ENCODE results near the gene PFN1.

PFN1 gene

DNA sequence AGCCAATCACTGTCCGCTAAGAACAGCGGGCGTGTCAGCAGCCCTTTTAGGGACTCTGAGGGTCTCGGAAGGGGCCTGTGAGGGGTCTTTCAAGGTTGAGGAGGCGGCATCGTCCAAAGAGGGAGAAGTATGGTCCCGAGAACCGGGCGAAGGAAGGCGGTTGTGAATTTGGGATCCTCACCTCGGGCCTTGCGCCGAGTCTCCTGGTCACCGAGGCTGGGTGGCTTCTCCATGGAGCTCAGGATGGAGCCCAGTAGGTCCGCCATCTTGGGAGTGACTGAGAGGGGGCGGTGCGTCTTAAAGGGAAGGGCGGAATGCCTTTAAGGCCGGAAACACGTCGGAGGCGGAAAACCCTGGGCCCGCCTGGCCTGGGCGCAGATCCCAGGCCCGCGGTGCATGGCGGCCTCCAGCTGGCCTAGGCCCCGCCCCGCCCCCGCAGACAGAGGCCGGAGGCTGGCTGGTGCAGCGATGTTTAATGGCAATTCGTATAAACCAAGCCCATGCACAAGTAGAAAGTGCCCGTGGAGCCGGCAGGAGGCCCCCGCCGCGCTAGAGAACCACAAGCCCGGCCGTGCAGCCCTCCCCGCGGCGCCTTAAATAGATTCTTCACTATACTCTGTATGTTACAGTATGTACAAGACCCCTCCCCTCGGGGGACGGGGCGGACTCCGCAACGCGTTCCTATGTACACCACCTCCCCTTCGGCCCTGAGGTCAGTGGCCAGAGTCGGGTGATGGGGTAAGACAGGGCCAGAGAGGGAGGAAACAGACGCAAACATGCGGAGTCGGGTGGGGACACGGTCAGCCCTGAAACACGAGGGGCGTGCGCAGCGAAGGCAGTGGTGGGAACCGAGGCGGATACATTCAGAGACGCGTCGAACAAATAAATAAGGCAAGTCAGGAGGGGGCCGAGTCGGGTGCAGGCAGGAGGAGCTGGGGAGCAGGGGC lies 19.5 kb upstream of the PFN1 start, which contains the start of gene SPAG7:
Gene SPAG7 (minus strand): TSS at position 279 of the 947 bp plus-strand sequence. CDS start 13 bp downstream, at position 266.
- peak; percentile 94 for DNase-seq

DNA sequence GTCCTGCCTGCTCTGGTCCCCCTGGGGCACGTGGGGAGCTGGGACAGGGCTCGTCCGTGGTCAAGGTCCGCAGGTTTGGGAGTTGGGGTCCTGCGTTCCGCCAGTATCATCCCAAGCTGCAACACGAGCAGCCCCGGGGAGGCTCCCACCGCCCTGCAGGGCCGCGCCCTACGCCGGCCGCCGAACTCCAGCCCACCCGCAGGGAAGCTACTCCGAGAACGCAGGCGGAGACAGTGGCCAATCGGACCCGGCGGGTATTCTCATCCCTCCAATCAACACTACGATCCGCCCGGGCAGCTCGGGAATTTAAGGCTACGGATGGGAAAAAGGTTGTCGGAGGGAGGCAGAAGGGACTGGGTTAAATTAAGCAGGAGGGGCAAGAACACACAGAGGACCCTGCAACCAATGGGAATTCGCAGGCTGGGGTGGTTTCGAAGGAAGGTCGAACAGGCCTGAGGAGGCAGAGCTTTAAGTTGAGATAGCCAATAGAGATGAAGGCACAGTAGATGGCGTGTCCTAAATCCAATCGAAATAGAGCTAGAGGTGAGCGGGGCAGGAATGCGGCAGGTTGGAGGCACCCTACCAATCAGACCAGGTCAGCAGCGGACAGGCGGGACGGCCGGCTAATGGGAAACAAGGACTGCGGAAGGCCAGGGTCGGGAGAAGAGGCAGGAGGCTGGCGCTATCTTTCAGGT lies 18.7 kb upstream of the PFN1 start:
- DNase-seq, result peak; percentile 92

- DNase-seq, result no peak
Measured at GRCh38 chr17:4965311-4965986, 17.1 kb upstream of the PFN1 start.

GRCh38 chr17:4960279-4960922 lies 12.1 kb upstream of the PFN1 start:
- no peak for DNase-seq

DNA sequence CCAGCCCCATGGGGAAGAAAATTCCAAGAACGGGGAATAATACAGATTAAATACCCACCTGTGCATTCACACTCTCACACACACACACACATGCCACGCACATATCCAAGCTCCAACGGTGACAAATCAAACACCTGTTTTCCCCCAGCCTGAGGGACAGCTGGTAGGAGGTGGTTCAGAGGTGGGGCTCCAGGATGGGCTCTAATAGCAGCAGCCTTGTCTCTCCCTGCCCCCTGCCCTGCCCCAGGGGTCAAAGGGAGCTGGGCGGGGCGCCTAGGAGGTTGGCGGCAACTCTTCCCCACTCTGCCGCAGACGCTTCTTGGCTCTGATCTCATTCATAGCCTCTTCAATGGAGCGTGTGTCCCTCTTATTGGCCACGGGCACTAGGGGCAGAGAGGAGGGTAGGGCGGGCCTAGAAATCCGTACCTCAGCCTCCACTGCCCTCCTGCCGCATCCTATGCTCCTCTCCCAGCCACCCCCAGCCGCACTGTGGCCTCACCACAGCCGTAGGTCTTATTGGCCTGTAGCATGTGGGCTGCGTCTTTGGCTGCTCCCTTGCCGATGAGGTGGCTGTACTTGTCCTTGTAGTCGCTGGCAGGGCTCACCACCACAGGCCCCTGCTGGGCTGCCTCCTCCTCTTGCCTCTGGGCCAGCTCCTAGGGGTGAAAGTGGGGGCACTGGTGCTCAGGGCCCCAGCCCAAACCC lies 11.1 kb upstream of the PFN1 start:
- no peak for DNase-seq

GRCh38 chr17:4958102-4958501 lies 9.8 kb upstream of the PFN1 start:
- no peak for DNase-seq

DNA sequence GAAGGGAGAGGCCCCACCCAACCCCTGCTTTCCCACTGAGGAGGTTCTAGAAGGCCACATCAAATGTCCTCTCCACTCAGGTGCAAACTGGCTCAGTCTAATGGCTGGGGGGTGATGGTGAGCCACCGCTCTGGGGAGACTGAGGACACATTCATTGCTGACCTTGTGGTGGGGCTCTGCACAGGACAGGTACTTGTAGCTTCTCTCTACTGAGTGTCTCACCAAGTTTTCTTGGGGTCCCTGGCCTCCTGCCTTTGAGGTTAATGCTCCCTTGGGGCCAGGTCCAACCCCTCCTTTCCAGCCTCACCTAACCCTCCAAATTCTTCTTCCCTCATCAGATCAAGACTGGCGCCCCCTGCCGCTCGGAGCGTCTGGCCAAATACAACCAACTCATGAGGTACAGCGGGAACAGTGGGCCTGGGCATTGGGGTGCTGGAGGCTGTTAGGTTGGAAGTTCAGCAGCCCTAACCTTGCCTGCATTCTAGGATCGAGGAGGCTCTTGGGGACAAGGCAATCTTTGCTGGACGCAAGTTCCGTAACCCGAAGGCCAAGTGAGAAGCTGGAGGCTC lies 8.2 kb upstream of the PFN1 start:
- peak; percentile 69 for DNase-seq

DNA sequence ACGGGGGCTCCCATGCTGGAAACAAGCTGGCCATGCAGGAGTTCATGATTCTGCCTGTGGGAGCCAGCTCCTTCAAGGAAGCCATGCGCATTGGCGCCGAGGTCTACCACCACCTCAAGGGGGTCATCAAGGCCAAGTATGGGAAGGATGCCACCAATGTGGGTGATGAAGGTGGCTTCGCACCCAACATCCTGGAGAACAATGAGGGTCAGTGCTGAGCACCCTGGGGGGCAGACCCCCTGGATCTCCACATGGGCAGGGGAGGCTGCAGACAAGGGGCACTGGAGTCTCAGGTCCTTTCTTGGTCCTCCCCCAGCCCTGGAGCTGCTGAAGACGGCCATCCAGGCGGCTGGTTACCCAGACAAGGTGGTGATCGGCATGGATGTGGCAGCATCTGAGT lies 6.8 kb upstream of the PFN1 start:
- no peak for DNase-seq

GRCh38 chr17:4953451-4953961 lies 5.2 kb upstream of the PFN1 start:
- no peak for DNase-seq

- DNase-seq, result no peak
Measured at GRCh38 chr17:4951486-4951885, 3.2 kb upstream of the PFN1 start.

DNA sequence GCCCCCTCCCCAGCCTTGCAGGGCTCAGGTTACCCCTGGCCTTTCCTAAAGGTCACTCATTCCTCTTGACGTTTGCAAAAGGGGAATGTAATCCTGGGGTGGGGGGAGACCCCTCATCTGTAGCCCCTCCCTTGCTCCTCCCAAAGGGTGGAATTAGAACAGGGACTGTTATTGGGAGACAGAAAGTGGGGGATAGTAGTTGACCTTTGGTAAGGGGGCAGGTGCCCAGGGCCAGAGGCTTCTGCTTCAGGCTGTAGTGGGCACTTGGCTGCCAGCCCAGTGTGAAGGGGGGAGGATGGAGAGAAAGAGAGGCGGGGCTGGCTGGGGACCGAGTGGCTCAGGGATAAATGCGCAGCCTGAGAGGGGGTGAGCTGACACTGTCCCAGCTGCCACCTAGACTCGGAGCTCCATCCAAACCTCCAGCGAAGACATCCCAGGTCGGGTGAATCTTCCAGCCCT lies 2.4 kb upstream of the PFN1 start, which contains the start of gene ENO3:
Gene ENO3 (plus strand): TSS at position 374 of the 459 bp plus-strand sequence. CDS start 711 bp downstream, outside the sequence.
- no peak for DNase-seq

DNA sequence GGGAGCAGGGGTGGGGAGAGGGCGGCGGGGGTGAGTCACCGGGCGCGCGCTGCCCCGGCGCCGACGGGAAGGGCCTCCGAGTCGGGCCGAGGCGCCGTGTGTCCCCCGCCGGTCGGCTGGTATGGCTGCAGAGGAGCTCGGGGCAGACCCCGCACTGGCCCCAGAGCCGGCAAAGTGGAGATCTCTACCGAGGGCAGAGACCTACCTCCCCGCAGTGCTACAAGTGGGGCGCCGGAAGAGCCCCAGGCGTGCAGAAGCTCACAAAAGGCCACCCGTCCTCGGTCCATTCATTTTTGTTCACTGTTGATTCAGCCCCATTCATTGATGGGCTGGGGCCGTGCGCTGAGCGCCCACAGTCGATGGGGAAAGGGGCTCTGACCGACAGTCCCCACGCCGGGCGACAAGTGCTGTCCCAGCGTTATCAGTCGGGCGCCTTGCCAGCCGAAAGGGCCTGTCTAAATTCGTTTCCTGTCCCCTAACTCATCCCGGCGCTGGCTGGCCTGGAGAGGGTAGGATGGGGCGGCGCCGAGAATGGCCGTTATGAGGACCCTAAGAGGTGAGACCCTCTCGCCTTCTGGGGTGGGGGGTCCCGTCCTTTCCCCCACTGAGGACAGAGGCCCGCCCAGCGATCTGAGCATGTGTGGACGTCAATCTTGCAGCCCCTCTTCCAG lies 1.9 kb upstream of the PFN1 start:
- DNase-seq, result peak; percentile 60

DNA sequence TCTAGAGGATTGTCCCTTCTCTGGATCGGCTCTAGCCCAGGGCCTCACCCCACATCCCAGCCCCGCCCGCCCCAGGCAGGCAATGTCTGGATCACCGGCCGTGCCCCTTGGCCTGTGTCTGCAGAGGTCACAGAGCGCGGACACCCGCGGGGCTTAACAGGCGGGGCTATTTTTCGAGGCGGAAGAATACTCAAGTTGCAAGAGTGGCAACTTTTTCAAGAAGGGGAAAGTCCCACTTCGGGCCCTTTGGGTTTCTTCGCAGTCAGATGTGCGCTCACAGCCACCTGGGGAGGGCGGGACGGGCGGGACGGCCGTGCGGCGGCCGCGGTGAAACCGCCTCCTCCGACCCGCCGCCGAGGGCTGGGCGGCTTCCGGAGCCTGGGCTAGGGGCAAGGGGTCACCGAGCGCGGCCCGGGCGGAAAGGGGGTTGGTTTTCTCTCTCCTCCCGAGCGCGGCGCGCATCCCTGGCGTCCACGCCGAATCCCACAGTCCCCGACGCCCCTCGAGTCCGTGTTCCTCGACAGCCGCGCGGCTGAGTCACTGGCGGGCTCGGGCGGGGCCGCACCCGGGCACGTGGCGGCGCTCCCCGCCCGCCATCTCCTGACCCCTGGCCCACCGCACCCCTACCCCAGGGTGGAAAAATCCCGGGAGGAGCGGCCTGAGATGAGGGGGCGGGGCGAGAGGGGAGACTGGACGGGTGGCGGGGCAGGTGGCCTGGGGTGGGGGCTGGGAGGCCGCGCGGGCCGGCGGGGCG lies 1.2 kb upstream of the PFN1 start:
- peak; percentile 82 for DNase-seq

- DNase-seq, result peak; percentile 85
Measured at GRCh38 chr17:4948931-4949320, 596 bp upstream of the PFN1 start.

- peak; percentile 79 for DNase-seq
Measured at GRCh38 chr17:4947411-4948165, 742 bp downstream of the PFN1 start.

DNA sequence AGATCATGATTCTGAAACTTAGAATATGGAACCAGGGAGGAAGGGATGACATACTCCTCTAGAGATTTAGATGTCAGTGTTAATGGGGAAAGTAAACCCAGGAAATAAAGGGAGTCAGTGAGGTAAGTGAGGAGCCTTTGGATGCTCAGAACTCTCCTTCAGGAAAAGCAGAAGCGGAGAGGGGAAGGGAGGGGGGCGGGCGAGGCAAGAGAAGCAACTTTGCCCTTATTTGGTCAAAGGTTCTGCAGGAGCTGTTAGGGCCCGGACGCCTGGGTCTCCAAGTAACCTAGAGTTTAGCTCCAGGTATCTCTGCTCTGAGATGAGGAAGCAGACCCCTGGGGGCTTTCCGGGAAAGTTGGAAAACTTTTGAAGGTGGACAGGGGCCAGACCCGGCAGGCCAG lies 1.3 kb downstream of the PFN1 start:
- DNase-seq, result no peak

- DNase-seq, result no peak
Measured at GRCh38 chr17:4946312-4946976, 1.9 kb downstream of the PFN1 start.

GRCh38 chr17:4945944-4946280 lies 2.4 kb downstream of the PFN1 start:
- no peak for DNase-seq
